Activated CD4-positive, alpha-beta T cell treated with anti-CD3 and anti-CD28 coated beads for 24 hours (primary cell): ENCODE results near the gene MEF2B.
"Not testable (repeated sequence)": the region's sequence is repeated elsewhere in the genome, so short reads cannot be mapped to it uniquely, and the experiment has no call there.

ENCODE experiments used
- DNase-seq, 2 donors: peaks; one replicate each; pipeline ENCODE4 v3.0.0-alpha.2; 2020; ENCODE audit warnings: low read depth in 2 of 2

MEF2B gene

DNA sequence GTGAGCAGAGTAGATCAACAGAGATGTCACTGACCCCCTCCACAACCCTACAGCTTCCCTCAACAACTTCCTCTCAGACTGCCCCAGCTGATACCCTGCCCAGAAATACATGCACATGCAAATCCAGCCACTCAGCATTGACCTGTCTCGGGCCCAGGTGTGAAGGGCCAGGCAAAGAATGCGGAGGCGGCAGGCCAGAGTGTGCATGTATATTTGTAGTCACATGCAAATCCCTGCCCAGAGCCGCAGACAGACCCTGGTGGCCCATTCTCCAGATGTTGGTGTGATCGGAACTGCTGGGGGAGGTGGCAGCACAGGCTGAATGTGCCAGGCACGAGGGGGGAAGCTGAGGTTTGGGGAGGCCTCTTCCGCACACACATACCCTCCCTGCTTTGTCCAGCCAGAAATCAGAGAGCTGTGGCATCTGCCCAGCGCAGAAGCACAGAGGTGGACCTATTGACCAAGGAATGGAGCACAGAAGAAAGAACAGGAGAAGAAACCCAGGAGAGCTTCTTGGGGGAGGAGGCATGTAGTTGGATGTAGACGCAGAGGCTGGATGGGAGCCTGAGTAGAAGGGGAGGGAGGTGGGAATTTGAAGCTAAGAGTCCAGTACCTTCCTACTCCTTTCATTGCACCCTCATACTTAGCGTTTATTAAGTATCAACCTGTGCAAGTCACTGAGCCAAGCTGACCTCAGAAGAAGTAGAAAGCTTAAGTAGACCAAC lies 14.4 kb downstream of the MEF2B start:
- no peak for DNase-seq

DNA sequence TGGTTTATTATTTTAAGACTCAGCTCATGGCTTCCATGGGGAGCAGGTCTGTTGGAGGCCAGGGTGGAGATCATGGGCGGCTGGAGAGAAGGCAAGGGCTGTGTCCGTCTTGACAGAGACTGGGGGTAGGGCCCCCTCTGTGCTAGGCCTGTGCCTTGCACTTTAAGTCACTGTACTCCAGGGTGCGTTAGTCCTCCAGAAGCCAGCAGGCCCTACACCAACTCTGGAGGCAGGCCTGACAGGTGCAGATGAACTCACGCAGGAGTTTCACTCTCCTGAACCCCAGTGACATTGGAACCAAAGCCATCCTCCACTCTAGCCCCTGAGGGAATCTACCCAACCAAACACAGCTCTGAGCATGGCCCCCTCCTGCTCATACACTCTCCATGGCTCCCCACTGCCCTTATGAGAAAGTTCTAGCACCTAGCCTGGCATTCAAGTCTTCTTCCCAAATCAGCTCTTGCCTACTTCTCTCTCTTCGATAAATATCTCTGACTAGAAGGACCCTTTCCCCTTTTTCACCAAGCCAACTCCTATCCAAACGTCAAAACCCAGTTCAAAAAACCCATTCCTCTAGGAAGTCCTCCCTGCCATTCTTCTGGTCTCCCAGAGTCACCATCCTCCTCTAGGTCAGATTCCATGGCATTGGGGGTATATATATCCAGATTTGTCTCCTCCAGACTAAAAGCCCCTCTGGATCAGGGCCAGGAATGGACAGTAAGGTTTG lies 15.1 kb downstream of the MEF2B start:
- no peak for DNase-seq

DNA sequence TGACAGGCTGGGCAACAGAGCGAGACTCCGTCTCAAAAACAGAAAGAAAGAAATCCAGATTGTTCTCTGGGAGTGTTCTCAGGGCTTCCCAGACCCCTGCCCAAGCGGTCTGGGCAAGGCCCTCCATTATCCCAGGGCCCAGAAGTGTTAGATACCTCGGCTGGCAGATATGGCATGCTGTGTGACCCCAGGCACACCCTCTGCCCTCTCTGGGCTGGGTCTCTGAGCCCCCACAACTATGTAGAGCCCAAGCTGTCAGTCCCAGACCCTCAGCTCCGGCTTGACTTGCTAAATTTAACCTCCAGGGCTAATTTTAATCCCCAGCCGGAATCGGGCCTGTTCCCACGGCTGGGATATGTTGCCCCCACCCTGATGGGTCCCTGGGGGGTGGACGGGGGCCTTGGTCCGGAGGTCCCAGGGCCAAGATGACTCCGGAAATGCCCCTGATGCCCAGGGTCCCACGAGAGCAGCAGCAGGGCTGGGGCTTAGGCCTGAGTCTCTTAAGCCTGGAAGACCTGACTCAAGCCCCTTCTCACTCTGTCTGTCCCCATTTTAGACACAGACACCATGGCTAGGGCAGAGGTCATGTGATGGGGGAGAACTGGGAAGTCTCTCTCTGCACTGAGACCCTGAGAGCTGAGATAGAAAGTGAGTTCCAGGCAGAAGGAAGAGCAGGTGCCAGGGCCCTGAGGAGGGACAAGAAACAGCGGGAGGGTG lies 17.2 kb downstream of the MEF2B start:
- no peak for DNase-seq

DNA sequence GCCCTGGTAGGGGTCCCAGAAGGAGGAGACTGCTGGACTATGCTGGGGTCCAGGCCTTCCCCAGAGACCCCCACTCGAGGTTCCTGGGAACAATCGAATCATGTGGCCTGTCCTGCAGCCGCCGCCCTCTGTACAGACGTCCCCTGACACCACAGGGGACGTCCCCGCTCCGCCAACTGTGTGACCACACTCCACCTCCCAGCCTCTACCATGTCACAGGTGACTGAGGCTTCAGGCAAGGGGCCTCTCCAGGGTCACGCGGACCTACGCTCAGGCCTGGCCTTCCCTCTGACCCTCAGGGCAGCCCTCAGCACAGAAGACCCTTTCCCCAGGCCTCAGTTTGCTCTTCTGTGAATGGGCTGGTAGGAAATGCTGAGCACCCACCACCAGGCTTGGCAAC lies 18.6 kb downstream of the MEF2B start:
- no peak for DNase-seq

DNA sequence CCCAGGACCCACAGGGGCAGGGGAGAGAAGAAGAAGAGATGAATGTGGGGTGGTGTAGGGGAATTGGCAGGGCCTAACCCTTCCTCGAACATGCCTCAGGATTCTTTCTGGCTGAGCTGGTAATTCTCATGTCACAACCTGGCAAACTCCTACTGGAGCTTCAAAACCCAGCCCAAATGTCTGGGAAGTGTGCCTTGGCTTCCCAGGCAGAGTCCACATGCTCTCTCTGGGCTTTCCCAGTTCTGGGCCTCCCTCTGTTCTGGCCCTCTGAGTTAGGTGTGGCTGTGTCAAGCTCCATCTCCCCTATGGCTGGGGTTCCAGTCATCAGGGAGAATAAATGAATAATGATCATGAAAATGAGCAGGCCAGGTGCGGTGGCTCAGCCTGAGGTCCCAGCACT lies 20.6 kb downstream of the MEF2B start:
- DNase-seq, result no peak

DNA sequence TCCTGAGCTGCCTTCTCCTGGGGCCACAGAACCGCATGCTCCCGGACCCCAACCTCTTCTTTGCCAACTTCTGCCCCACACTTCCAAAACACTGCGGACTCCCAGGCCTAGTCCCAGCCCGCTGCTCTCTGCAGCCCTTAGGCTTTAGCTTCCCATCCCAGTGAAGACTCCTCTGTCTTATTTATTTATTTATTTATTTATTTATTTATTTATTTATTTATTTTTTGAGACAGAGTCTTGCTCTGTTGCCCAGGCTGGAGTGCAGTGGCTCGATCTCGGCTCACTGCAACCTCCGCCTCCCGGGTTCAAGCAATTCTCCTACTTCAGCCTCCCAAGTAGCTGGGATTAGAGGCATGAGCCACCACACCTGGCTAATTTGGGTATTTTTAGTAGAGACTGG lies 21.6 kb downstream of the MEF2B start:
- not testable (repeated sequence) for DNase-seq

DNA sequence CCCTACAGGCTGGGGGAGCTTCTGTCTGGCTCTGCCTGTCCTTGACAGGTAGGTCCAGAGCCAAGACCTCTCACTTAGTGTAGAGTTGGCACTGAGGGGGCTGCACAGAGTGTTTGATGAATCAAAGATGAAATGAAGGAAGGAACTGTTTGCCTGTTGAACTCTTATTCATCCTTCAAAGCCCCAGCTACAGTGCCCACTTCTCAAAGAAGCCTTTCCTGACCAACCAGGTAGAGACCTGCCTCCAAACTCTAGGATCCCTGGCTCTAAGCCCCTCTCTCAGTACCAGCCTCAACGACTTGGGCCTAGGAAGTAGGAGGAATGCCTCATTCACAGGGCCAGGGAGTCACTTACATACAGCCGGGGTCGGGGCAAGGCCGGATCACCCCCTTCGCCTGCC lies 22.7 kb downstream of the MEF2B start:
- DNase-seq, result no peak

DNA sequence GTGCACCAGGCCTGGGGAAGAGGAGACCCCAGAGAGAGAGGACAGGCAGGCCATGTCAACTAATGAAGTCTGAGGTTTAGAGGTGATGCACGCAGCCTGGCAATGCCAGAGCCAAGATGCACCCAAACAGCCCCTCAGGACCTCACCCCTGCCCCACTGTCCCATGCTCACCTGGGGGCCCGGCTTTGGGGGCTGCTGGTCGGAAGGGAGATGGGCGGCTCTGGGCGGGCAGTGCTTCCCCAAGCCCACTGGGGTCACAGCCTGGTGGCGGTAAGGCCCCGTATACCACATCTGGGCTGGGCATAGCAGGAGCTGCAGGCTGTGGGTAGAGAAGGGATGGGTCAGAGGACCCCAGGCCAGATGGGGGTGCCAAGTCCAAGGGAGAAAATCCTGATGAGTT lies 23.2 kb downstream of the MEF2B start:
- no peak for DNase-seq

DNA sequence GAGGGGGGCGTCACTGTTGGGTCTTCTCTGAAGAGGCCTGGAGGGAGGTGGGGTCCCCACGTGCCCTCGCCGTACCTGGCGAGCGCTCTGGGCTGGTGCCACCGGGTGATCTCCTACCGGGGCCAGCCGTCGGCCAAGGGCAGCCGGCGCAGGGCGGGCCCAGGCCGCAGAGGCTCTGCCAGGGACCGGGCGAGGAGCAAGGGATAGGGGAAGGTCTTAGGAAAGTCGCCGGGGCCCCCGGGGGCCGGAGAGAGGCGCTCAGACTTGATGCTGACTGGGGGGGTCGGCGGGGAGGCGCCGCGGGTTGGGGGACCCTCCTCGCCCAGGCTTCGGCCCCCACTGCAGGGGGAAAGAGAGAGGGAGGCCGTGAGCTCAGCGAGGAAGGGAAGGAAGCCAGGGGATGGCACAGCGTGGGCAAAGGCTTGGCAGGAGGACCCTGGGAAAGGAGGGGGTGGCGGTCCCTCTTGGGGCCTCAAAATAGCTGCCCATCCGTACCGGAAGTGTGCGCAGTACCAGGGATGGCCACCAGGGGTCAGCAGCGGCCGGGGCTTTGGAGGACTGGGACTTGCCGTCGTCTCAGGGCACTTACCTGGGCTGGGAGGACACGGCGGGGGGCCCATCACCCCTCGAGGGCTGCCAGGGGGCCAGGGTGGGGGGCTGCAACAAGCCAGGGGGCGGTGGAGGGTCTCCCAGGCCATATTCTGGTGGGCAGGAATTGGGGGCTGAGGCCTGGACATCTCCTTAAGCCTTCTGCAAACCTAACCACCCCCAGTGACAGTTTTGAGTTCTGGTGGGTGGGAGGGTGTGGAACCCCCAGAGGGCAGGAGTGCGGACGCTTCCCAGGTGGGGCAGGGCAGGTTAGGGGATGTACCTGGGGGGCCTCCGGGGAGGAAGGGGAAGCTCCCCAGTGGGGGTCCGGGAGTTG lies 24.1 kb downstream of the MEF2B start:
- DNase-seq, result peak; percentile 85 to 86

DNA sequence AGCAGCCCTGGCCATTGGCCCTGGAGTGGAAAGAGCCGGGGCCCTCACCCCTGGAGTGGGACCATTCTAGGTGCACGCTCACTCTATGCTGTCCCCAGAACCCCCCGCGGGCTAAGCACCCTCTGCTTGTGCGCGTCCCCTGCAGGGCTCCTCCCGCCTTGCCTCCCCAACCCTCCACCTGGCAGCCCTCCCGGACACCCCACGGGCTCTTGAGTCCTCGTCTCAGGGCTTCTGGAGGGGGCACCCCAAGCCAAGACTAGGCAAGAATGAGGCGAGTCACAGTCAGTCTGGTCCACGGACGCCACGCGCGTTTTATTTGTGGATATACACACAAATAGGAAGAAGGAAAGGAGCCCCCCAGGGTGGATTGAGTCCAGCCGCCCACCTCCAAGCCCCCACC lies 24.8 kb downstream of the MEF2B start:
- no peak for DNase-seq

DNA sequence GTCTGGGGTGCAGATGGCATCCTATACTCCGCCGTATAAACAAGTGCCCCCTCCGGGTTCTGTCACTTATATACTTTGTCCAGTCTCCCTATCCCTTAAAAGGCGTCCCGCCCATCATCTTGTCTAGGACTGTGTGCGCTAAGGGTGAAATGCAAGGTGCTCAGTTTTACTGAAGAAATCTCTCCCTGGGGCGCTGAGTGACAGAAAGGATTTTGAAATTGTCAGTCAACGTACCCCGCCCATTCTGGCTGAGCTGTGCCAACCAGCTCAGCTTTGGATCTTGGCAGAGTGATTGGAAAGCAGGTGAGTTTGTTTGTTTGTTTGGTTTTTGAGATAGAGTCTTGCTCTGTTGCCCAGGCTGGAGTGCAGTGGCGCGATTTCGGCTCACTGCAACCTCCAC lies 27.7 kb downstream of the MEF2B start:
- DNase-seq, result no peak

DNA sequence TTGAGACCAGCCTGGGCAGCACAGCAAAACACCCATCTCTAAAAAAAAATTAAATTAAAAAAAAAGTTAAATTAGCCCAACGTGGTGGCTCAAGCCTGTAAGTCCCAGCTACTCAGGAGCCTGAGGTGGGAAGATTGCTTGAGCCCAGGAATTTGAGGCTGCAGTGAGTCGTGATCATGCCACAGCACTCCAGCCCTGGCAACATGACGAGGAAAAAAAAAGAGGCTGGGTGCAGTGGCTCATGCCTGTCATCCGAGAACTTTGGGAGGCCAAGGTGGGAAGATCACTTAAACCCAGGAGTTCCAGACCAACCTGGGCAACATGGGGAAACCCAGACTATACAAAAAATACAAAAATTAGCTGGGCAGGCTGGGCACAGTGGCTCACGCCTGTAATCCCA lies 29.6 kb downstream of the MEF2B start:
- no peak for DNase-seq

DNA sequence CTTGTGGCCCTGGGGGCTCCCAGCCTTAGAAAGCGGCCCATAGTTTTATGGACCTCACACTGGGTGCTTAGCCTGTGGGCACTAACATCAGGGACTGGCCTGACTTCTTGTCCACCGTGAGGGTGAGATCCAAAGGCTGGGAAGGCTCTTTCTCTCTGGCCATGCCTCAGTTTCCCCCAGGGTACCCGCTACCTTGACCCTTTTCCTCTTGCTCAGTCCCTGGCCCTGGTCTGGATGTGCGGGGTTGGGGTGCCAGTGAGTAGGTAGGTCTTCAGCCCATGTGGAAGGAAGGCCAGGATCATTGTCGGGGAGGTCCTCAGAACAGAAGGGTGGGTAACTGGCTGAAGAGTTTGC lies 30.2 kb downstream of the MEF2B start:
- DNase-seq, result no peak

DNA sequence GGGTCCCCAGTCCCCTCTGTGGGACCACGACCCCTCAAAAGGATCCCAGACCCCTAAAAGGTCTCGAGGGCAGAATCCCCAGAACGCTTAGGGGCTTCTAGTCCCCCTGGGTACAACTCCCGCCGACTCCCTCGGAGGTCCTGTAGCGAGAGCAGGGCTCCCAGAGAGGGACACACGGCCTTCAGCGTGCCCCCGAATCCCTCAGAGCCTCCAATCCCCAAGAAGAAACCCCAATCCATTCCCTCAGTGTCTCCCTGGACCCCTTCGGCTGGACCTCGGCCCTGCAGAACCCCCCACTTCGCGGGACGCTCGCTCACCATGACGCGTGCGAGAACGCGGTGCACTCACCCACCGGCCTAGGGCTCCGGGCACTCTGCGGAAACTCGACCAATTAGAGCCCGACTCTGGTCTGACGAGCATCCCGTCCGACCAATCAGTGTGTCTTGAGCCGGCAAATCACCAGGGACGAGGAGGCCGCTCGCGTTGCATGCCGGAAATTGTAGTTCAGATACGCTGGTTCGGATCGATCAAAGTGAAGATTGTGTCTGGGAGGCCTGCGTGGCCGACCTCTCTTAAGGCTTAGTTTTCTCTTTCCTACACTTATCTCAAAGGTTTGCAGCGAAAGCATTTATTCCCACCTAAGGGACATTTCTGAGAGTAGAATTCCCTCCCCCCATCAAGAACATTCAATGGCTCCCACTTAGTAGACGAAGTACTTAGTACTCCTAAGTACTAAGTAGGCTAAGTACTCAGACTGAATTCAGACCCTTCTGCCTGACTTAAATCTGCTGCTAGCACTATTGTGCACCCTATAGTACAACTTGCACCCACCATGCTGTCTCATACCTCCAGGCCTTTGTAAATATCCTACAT lies 31.7 kb downstream of the MEF2B start, which contains the start of gene TMEM161A:
Gene TMEM161A, minus strand, starts transcription at position 370 of the 873 bp plus-strand sequence. Its CDS starts 50 bp downstream, at position 320.
- peak; percentile 95 for DNase-seq

DNA sequence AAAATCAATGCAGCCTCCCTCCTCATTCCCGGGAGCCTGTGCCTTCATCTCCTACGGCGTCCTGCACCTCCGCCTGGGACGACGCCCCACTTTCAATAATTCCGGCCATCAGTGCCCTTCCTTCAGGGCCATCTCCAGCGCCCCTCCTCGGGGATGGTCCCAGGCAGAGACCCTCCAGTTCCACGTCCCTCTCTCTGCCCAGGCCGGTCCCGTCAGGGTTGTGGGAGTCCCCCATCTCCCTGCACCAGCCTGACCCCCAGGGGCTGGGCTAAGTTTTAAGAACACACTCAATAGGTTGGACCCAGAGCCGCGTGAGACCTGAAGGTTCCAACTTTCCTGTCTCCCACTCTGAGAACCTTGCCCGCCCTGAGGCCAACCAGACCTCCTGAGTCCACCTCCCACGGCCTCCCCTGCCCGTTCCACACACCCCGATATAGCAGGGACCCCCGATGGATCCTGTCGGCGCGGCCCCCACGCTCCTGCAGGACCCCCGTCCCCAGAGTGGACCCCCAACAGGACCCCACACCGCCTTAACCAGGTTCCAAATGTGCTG lies 32.4 kb downstream of the MEF2B start:
- no peak for DNase-seq

DNA sequence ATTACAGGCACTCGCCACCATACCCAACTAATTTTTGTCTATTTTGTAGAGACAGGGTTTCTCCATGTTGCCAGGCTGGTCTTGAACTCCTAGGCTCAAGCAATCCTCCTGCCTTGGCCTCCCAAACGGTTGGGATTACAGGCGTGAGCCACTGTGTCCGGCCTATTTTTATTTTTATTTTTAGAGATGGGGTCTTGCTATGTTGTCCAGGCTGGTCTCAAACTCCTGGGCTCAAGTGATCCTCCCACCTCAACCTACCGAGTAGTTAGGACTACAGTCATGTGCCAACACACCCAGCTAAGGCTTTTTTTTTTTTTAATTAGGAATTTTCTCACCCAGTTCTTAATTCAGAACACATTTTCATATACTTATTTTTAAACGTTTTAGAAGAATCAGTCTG lies 34.4 kb downstream of the MEF2B start:
- not testable (repeated sequence) for DNase-seq

DNA sequence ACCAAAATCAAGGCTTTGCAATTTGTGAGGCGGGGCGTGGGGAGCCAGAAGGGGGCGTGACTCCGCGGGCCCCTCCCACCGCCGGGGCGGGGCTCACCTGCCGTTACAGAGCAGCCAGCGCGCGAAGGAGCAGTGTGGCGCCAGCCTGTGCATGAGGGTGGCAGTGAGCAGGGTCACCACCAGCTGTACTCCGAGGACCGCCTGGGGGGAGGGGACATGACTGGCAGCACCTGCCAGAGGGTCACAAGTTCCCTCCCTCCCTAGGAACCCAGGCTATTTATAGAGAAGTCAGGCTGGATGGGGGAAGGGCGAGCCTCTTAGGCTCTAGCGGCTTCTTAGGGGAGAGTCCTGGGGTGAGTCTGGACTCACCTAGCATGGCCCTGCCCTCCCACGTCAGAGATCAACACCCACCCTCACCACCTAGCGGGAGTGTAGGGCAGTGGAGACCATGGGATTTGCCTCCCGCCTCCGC lies 35.3 kb downstream of the MEF2B start:
- DNase-seq, result peak in 1 of 2 donors; percentile 31

DNA sequence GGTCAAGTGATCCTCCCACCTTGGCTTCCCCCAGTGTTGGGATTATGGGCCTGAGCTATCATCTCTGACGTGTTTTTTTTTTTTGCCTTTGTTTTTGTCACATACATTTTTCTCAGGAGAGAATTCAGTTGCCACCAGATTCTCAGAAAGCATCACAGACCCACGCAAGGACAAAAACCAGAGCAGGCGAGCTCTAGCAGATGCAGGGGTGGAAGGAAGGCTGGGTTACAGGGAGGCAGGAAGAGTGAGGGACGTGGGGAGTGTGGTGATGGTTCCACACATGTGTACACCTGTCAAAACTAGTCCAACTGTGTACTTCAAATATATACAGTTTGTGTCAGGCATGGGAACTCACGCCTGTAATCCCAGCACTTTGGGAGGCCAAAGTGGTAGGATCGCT lies 36.1 kb downstream of the MEF2B start:
- no peak for DNase-seq

DNA sequence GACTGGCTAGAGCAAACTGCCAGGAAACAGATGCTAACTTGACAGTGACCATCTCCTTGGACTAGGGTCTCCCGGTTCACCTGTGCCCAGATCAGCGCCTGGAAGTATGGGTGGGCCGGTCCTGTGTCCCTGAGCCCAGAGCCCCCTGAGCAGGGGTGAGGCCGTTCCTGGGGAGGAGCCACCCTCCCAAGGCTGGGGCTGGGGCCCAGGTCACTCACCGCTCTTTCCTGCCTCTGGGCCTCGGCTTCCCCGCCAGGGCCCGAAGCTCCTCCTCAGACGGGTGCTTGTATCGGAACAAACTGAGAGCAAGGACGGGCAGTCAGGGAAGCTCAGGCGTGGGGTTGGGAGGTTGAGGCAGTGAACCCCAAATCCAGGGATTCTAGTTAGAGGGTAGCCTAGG lies 37.2 kb downstream of the MEF2B start:
- DNase-seq, result no peak

DNA sequence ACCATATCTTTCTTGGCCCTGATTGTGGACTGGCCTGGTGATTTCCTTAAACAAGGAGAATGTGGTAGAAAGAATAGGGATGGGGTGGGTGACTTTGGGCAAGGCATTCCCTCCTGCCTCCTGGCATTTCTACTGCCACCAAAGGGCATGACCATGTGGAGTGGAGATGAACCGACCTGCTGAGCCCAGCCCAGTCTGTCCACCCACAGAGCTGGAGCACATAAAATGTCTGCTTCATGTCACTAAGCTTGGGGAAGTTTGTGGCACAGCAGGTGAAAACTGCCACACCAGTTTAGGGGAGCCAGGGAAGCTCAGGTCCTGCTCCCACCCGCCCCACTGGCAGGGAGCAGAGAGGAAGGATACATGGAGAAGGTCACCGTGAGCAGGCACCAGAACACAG lies 38.1 kb downstream of the MEF2B start:
- no peak for DNase-seq
